NK-92 treated with Interleukin-12 subunit alpha and Interleukin-12 subunit beta, amount 100 ng/mL, for 24 hours (cell line): ENCODE data around the gene SEC24B.

Experiments
- DNase-seq: peaks from one replicate; lab custom pipeline; 2025; lab: John Stamatoyannopoulos, UW

SEC24B gene

GRCh38 chr4:109433205-109434006 is at the start of gene SEC24B:
Gene SEC24B, plus strand, starts transcription at chr4:109433815. Its CDS starts 55 bp downstream, at chr4:109433870.
- DNase-seq: peak; percentile 78

GRCh38 chr4:109383823-109384222 is 49.8 kb upstream of the SEC24B start:
- DNase-seq: no peak

GRCh38 chr4:109385260-109385659 is 48.4 kb upstream of the SEC24B start:
- no peak for DNase-seq

- no peak for DNase-seq
These were observed 44.1 kb upstream of the SEC24B start for GRCh38 chr4:109389369-109390114.

GRCh38 chr4:109390115-109390768 is 43.4 kb upstream of the SEC24B start:
- DNase-seq: no peak

GRCh38 chr4:109395694-109396093 is 37.9 kb upstream of the SEC24B start:
- no peak for DNase-seq

- DNase-seq: no peak
These were observed 34.7 kb upstream of the SEC24B start for GRCh38 chr4:109398928-109399327.

GRCh38 chr4:109406337-109406931 is 27.2 kb upstream of the SEC24B start:
- DNase-seq: no peak

- DNase-seq: no peak
These were observed 26.4 kb upstream of the SEC24B start for GRCh38 chr4:109407027-109407737.

GRCh38 chr4:109408711-109409110 is 24.9 kb upstream of the SEC24B start:
- no peak for DNase-seq

GRCh38 chr4:109410226-109410625 is 23.4 kb upstream of the SEC24B start:
- DNase-seq: no peak

- DNase-seq: no peak
These were observed 22.8 kb upstream of the SEC24B start for GRCh38 chr4:109410776-109411175.

- DNase-seq: no peak
These were observed 21.7 kb upstream of the SEC24B start for GRCh38 chr4:109411964-109412363.

GRCh38 chr4:109412776-109413175 is 20.8 kb upstream of the SEC24B start:
- no peak for DNase-seq

- no peak for DNase-seq
These were observed 18.7 kb upstream of the SEC24B start for GRCh38 chr4:109414938-109415337.

GRCh38 chr4:109418588-109418987 is 15.0 kb upstream of the SEC24B start:
- DNase-seq: no peak

- no peak for DNase-seq
These were observed 13.9 kb upstream of the SEC24B start for GRCh38 chr4:109419679-109420078.

- DNase-seq: no peak
These were observed 9.3 kb upstream of the SEC24B start for GRCh38 chr4:109424093-109424841.

GRCh38 chr4:109425405-109425804 is 8.2 kb upstream of the SEC24B start:
- DNase-seq: no peak

GRCh38 chr4:109429545-109429944 is 4.1 kb upstream of the SEC24B start:
- no peak for DNase-seq

- DNase-seq: no peak
These were observed 1.4 kb upstream of the SEC24B start for GRCh38 chr4:109432203-109432602.
